Measurements from ENCODE around the gene OARD1. TPM values are rescaled to one million over a fixed set of nuclear protein-coding genes. Genes with fewer than 3 reads are reported as not detected.
A peak's percentile ranks its signal among the peaks of the same experiment; 100 is the strongest.

OARD1 gene
- total RNA-seq, 4 donors from 2014 or later: 23.6 to 31.7 (median 25.4) TPM

- Histone ChIP-seq H3K9me3 (no peaks in the 10 kb centered on the region), H3K36me3 (peaks cover 0 to 6% of the 10 kb centered on the region in 2 donors), H3K27ac (no peak overlapping the region), H3K27me3 (no peaks in the 10 kb centered on the region), H3K4me1 (peaks cover 0 to 7% of the 10 kb centered on the region in 2 donors), H3K4me3 (replicated peaks in 1 of 3) (no peak overlapping the region)
- whole genome bisulfite sequencing, 2 donors: 73 to 75% methylated on average over 3 of the region's 3 CpGs
- DNase-seq: no peak
- intact Hi-C loops (cut with DNase I): no loop called here
- TF ChIP-seq CTCF (IDR thresholded peaks at IDR 0.05) (no peak), POLR2A (IDR thresholded peaks at IDR 0.05) (no peak)
Measured at GRCh38 chr6:41103847-41104246, 31.7 kb upstream of the OARD1 start.

- H3K27me3 ChIP-seq: no peaks in the 10 kb centered on the region
- peaks cover 16 to 23% of the 10 kb centered on the region in 2 donors for H3K36me3 ChIP-seq
- TF ChIP-seq CTCF (IDR thresholded peaks at IDR 0.05) (no peak), POLR2A (IDR thresholded peaks at IDR 0.05) (no peak)
- 82 to 84% methylated on average over 31 to 32 of the region's 42 CpGs for WGBS, 2 donors
- intact Hi-C loops (cut with DNase I): no loop called here
- DNase-seq: no peak
- no peak overlapping the region for H3K27ac ChIP-seq
- H3K4me1 ChIP-seq: peaks cover 7 to 14% of the 10 kb centered on the region in 2 donors
- no peak overlapping the region for H3K4me3 ChIP-seq (replicated peaks in 1 of 3)
- H3K9me3 ChIP-seq: no peaks in the 10 kb centered on the region
Measured at GRCh38 chr6:41100871-41101287, 28.7 kb upstream of the OARD1 start.

GRCh38 chr6:41098366-41098765 lies 26.2 kb upstream of the OARD1 start:
- H3K4me3 ChIP-seq (replicated peaks in 1 of 3): no peak overlapping the region
- TF ChIP-seq POLR2A (IDR thresholded peaks at IDR 0.05): no peak
- TF ChIP-seq CTCF (IDR thresholded peaks at IDR 0.05): no peak
- no peaks in the 10 kb centered on the region for H3K27me3 ChIP-seq
- H3K4me1 ChIP-seq: peaks cover 7 to 8% of the 10 kb centered on the region in 2 donors
- 24 to 35% methylated on average over 3 of the region's 3 CpGs for WGBS, 2 donors
- peak overlapping the region in 2 of 3 donors; percentile 38 to 82 for H3K27ac ChIP-seq
- H3K9me3 ChIP-seq: no peaks in the 10 kb centered on the region
- peak; percentile 55 to 64 for DNase-seq
- peaks cover 41 to 49% of the 10 kb centered on the region in 2 donors for H3K36me3 ChIP-seq
- intact Hi-C loops (cut with DNase I): no loop called here

GRCh38 chr6:41097467-41098090 lies 25.4 kb upstream of the OARD1 start:
- Histone ChIP-seq H3K36me3 (peaks cover 46 to 52% of the 10 kb centered on the region in 2 donors), H3K27ac (peak overlapping the region in 2 of 3 donors; percentile 38 to 82)

More at GRCh38 chr6:41097467-41098090, 25.4 kb upstream of the OARD1 start:
- no peaks in the 10 kb centered on the region for H3K9me3 ChIP-seq
- intact Hi-C loops (cut with DNase I): no loop called here
- TF ChIP-seq POLR2A (IDR thresholded peaks at IDR 0.05) (no peak), CTCF (IDR thresholded peaks at IDR 0.05) (no peak)
- DNase-seq: no peak
- peaks cover 11 to 14% of the 10 kb centered on the region in 2 donors for H3K4me1 ChIP-seq
- H3K4me3 ChIP-seq (replicated peaks in 1 of 3): no peak overlapping the region
- H3K27me3 ChIP-seq: no peaks in the 10 kb centered on the region
- 89 to 92% methylated on average over 5 of the region's 5 CpGs for WGBS, 2 donors
